ENCODE data around the gene UTP4.
A peak's percentile ranks its signal among the peaks of the same experiment; 100 is the strongest.
"Not testable (repeated sequence)": the region's sequence is repeated elsewhere in the genome, so short reads cannot be mapped to it uniquely, and the experiment has no call there.

The UTP4 gene

GRCh38 chr16:69133373-69133954 is 1.0 kb downstream of the UTP4 start:
- Histone ChIP-seq H3K9me3 (ENCODE audit: low read length) (no peaks in the 10 kb centered on the region), H3K4me1 (ENCODE audit: insufficient read depth, low read length) (peaks cover 20% of the 10 kb centered on the region), H3K27me3 (ENCODE audit: control insufficient read depth in 1 of 2, insufficient read depth in 2 of 2, low read length in 2 of 2) (no peaks in the 10 kb centered on the region), H3K9ac (ENCODE audit: low read length) (peak overlapping the region; percentile 22), H3K36me3 (ENCODE audit: insufficient read depth, low read length) (peaks cover 18% of the 10 kb centered on the region), H3K27ac (ENCODE audit: low read depth, low read length) (no peak overlapping the region), H3K4me3 (ENCODE audit: low read depth in 1 of 2, low read length in 2 of 2) (peak overlapping the region; percentile 72 to 89)

- H3K4me3 ChIP-seq (ENCODE audit: low read depth in 1 of 2, low read length in 2 of 2), result no peak overlapping the region
- no peak overlapping the region for H3K27ac ChIP-seq (ENCODE audit: low read depth, low read length)
- H3K4me1 ChIP-seq (ENCODE audit: insufficient read depth, low read length), result peaks cover 1% of the 10 kb centered on the region
- no peaks in the 10 kb centered on the region for H3K27me3 ChIP-seq (ENCODE audit: control insufficient read depth in 1 of 2, insufficient read depth in 2 of 2, low read length in 2 of 2)
- no peak overlapping the region for H3K9ac ChIP-seq (ENCODE audit: low read length)
- H3K9me3 ChIP-seq (ENCODE audit: low read length), result no peaks in the 10 kb centered on the region
- H3K36me3 ChIP-seq (ENCODE audit: insufficient read depth, low read length), result peaks cover 49% of the 10 kb centered on the region
Observed at GRCh38 chr16:69138608-69139007, 6.2 kb downstream of the UTP4 start.

- H3K9me3 ChIP-seq (ENCODE audit: low read length), result not testable (repeated sequence)
- peaks cover 52% of the 10 kb centered on the region for H3K36me3 ChIP-seq (ENCODE audit: insufficient read depth, low read length)
Observed at GRCh38 chr16:69139464-69139863, 7.0 kb downstream of the UTP4 start.

GRCh38 chr16:69141014-69141413 is 8.6 kb downstream of the UTP4 start:
- Histone ChIP-seq H3K4me3 (ENCODE audit: low read depth in 1 of 2, low read length in 2 of 2) (no peak overlapping the region), H3K9me3 (ENCODE audit: low read length) (no peaks in the 10 kb centered on the region), H3K4me1 (ENCODE audit: insufficient read depth, low read length) (no peaks in the 10 kb centered on the region), H3K36me3 (ENCODE audit: insufficient read depth, low read length) (peaks cover 57% of the 10 kb centered on the region), H3K27ac (ENCODE audit: low read depth, low read length) (no peak overlapping the region), H3K27me3 (ENCODE audit: control insufficient read depth in 1 of 2, insufficient read depth in 2 of 2, low read length in 2 of 2) (no peaks in the 10 kb centered on the region), H3K9ac (ENCODE audit: low read length) (no peak overlapping the region)

More at GRCh38 chr16:69139464-69139863, 7.0 kb downstream of the UTP4 start:
- H3K4me1 ChIP-seq (ENCODE audit: insufficient read depth, low read length); H3K4me3 ChIP-seq (ENCODE audit: low read depth in 1 of 2, low read length in 2 of 2); H3K9ac ChIP-seq (ENCODE audit: low read length); H3K27me3 ChIP-seq (ENCODE audit: control insufficient read depth in 1 of 2, insufficient read depth in 2 of 2, low read length in 2 of 2); H3K27ac ChIP-seq (ENCODE audit: low read depth, low read length): not testable (repeated sequence)

- no peaks in the 10 kb centered on the region for H3K9me3 ChIP-seq (ENCODE audit: low read length)
- H3K27ac ChIP-seq (ENCODE audit: low read depth, low read length), result no peak overlapping the region
- H3K4me3 ChIP-seq (ENCODE audit: low read depth in 1 of 2, low read length in 2 of 2), result no peak overlapping the region
- H3K27me3 ChIP-seq (ENCODE audit: control insufficient read depth in 1 of 2, insufficient read depth in 2 of 2, low read length in 2 of 2), result no peaks in the 10 kb centered on the region
- H3K4me1 ChIP-seq (ENCODE audit: insufficient read depth, low read length), result no peaks in the 10 kb centered on the region
- no peak overlapping the region for H3K9ac ChIP-seq (ENCODE audit: low read length)
- peaks cover 55% of the 10 kb centered on the region for H3K36me3 ChIP-seq (ENCODE audit: insufficient read depth, low read length)
Observed at GRCh38 chr16:69141936-69142335, 9.5 kb downstream of the UTP4 start.

- peaks cover 46% of the 10 kb centered on the region for H3K36me3 ChIP-seq (ENCODE audit: insufficient read depth, low read length)
- no peak overlapping the region for H3K27ac ChIP-seq (ENCODE audit: low read depth, low read length)
- H3K9ac ChIP-seq (ENCODE audit: low read length), result no peak overlapping the region
- no peaks in the 10 kb centered on the region for H3K4me1 ChIP-seq (ENCODE audit: insufficient read depth, low read length)
- no peaks in the 10 kb centered on the region for H3K27me3 ChIP-seq (ENCODE audit: control insufficient read depth in 1 of 2, insufficient read depth in 2 of 2, low read length in 2 of 2)
- H3K9me3 ChIP-seq (ENCODE audit: low read length), result no peaks in the 10 kb centered on the region
- no peak overlapping the region for H3K4me3 ChIP-seq (ENCODE audit: low read depth in 1 of 2, low read length in 2 of 2)
Observed at GRCh38 chr16:69143116-69143515, 10.7 kb downstream of the UTP4 start.

GRCh38 chr16:69145658-69146057 is 13.2 kb downstream of the UTP4 start:
- Histone ChIP-seq H3K9me3 (ENCODE audit: low read length) (no peaks in the 10 kb centered on the region), H3K36me3 (ENCODE audit: insufficient read depth, low read length) (peaks cover 34% of the 10 kb centered on the region), H3K4me3 (ENCODE audit: low read depth in 1 of 2, low read length in 2 of 2) (no peak overlapping the region), H3K27ac (ENCODE audit: low read depth, low read length) (no peak overlapping the region), H3K9ac (ENCODE audit: low read length) (no peak overlapping the region), H3K27me3 (ENCODE audit: control insufficient read depth in 1 of 2, insufficient read depth in 2 of 2, low read length in 2 of 2) (no peaks in the 10 kb centered on the region), H3K4me1 (ENCODE audit: insufficient read depth, low read length) (no peaks in the 10 kb centered on the region)

- H3K4me3 ChIP-seq (ENCODE audit: low read depth in 1 of 2, low read length in 2 of 2); H3K4me1 ChIP-seq (ENCODE audit: insufficient read depth, low read length); H3K27ac ChIP-seq (ENCODE audit: low read depth, low read length); H3K9ac ChIP-seq (ENCODE audit: low read length); H3K9me3 ChIP-seq (ENCODE audit: low read length); H3K27me3 ChIP-seq (ENCODE audit: control insufficient read depth in 1 of 2, insufficient read depth in 2 of 2, low read length in 2 of 2): not testable (repeated sequence)
- H3K36me3 ChIP-seq (ENCODE audit: insufficient read depth, low read length), result peaks cover 38% of the 10 kb centered on the region
Observed at GRCh38 chr16:69149621-69150020, 17.2 kb downstream of the UTP4 start.

- no peaks in the 10 kb centered on the region for H3K27me3 ChIP-seq (ENCODE audit: control insufficient read depth in 1 of 2, insufficient read depth in 2 of 2, low read length in 2 of 2)
- no peaks in the 10 kb centered on the region for H3K4me1 ChIP-seq (ENCODE audit: insufficient read depth, low read length)
- no peaks in the 10 kb centered on the region for H3K9me3 ChIP-seq (ENCODE audit: low read length)
- H3K4me3 ChIP-seq (ENCODE audit: low read depth in 1 of 2, low read length in 2 of 2), result no peak overlapping the region
- peaks cover 36% of the 10 kb centered on the region for H3K36me3 ChIP-seq (ENCODE audit: insufficient read depth, low read length)
- no peak overlapping the region for H3K9ac ChIP-seq (ENCODE audit: low read length)
- no peak overlapping the region for H3K27ac ChIP-seq (ENCODE audit: low read depth, low read length)
Observed at GRCh38 chr16:69150146-69150865, 17.9 kb downstream of the UTP4 start.

- peaks cover 55% of the 10 kb centered on the region for H3K36me3 ChIP-seq (ENCODE audit: insufficient read depth, low read length)
- H3K27ac ChIP-seq (ENCODE audit: low read depth, low read length), result no peak overlapping the region
- no peaks in the 10 kb centered on the region for H3K9me3 ChIP-seq (ENCODE audit: low read length)
- no peak overlapping the region for H3K4me3 ChIP-seq (ENCODE audit: low read depth in 1 of 2, low read length in 2 of 2)
- H3K27me3 ChIP-seq (ENCODE audit: control insufficient read depth in 1 of 2, insufficient read depth in 2 of 2, low read length in 2 of 2), result no peaks in the 10 kb centered on the region
- no peak overlapping the region for H3K9ac ChIP-seq (ENCODE audit: low read length)
- H3K4me1 ChIP-seq (ENCODE audit: insufficient read depth, low read length), result no peaks in the 10 kb centered on the region
Observed at GRCh38 chr16:69157196-69157595, 24.7 kb downstream of the UTP4 start.

- Histone ChIP-seq H3K9ac (ENCODE audit: low read length) (no peak overlapping the region), H3K36me3 (ENCODE audit: insufficient read depth, low read length) (peaks cover 48% of the 10 kb centered on the region), H3K27ac (ENCODE audit: low read depth, low read length) (no peak overlapping the region), H3K9me3 (ENCODE audit: low read length) (no peaks in the 10 kb centered on the region), H3K4me1 (ENCODE audit: insufficient read depth, low read length) (no peaks in the 10 kb centered on the region), H3K27me3 (ENCODE audit: control insufficient read depth in 1 of 2, insufficient read depth in 2 of 2, low read length in 2 of 2) (no peaks in the 10 kb centered on the region), H3K4me3 (ENCODE audit: low read depth in 1 of 2, low read length in 2 of 2) (no peak overlapping the region)
Observed at GRCh38 chr16:69160192-69160591, 27.7 kb downstream of the UTP4 start.

GRCh38 chr16:69165584-69165983 is 33.1 kb downstream of the UTP4 start:
- H3K27me3 ChIP-seq (ENCODE audit: control insufficient read depth in 1 of 2, insufficient read depth in 2 of 2, low read length in 2 of 2), result no peaks in the 10 kb centered on the region
- H3K27ac ChIP-seq (ENCODE audit: low read depth, low read length), result no peak overlapping the region
- peaks cover 49% of the 10 kb centered on the region for H3K36me3 ChIP-seq (ENCODE audit: insufficient read depth, low read length)
- no peaks in the 10 kb centered on the region for H3K9me3 ChIP-seq (ENCODE audit: low read length)
- no peak overlapping the region for H3K9ac ChIP-seq (ENCODE audit: low read length)
- H3K4me3 ChIP-seq (ENCODE audit: low read depth in 1 of 2, low read length in 2 of 2), result no peak overlapping the region
- H3K4me1 ChIP-seq (ENCODE audit: insufficient read depth, low read length), result no peaks in the 10 kb centered on the region
